Measurements from ENCODE around the gene HDAC5.

Gene HDAC5

DNA sequence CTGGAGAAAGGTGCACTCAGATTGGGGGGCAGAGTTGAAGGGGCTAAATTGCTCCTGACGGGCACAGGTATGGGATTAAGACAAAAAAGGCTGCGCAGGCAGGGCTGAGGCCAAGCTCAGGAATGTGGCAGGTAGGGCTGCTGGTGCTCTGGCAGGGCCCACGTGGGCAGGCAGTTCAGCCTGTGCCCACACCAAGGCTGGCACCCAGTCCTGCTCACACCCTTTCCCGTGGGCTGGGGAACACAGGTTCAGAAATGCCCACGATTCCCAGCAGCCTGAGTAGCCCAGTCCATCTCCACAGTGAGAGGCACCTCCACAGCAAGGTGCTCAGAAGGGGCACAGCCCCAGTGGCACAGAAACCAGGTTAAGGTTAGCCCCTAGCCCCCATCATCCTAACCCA lies 4.4 kb downstream of the HDAC5 start:
- TF ChIP-seq GATA2 (IDR thresholded peaks at IDR 0.05; ENCODE audit: low read depth, low read length) (no peak), GATA3 (IDR thresholded peaks at IDR 0.05; ENCODE audit: low read depth, low read length) (no peak)

DNA sequence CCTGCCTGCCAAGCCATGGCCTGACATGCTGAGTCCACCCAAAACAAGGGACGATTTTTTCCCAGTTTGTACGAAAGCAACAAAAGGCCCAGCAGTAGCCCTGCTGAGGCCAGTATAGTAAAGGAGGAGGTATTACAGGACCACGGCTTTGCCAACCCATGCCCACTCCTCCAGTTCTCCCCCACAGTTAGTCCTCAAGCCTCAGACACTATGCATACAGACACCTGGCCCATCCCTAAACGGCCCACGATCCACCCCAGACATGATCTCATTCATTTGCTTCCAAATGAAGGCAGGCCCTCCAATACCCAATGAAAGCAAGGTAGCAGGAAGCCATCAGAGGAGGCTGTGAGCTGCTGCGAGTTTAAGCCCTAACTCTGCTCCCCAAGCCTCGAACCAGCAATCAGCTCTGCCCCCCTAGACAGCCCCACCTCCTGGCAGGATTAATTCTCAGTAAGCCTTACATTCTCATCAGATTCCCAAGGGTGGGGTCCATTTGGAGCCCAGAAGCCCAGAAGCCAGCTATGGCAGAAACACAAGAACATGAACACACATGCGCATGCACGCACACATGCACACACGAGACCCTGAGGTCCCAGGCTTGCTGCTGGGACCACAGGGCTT lies 4.9 kb downstream of the HDAC5 start:
- TF ChIP-seq GATA2 (IDR thresholded peaks at IDR 0.05; ENCODE audit: low read depth, low read length) (no peak), GATA3 (IDR thresholded peaks at IDR 0.05; ENCODE audit: low read depth, low read length) (no peak)

DNA sequence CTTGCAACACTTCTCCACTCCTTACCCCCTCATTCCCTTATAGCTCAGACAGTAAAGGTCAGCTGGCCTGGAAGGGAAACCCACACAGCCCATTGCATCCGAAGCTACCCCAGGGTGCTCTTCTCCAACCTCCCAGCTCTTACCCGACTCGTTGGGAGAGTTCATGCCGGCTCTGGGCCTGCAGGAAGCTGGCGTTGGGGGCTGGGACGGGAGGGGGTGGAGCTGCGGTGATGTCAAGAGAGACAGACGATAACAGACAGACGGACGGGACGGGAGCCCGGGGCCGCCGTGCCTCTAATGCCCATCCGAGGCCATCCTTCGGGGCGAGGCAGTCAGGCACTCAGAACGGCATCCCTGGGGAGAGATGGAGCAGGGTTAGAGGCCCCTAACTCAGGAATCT lies 6.1 kb downstream of the HDAC5 start:
- TF ChIP-seq GATA2 (IDR thresholded peaks at IDR 0.05; ENCODE audit: low read depth, low read length) (no peak), GATA3 (IDR thresholded peaks at IDR 0.05; ENCODE audit: low read depth, low read length) (no peak)

DNA sequence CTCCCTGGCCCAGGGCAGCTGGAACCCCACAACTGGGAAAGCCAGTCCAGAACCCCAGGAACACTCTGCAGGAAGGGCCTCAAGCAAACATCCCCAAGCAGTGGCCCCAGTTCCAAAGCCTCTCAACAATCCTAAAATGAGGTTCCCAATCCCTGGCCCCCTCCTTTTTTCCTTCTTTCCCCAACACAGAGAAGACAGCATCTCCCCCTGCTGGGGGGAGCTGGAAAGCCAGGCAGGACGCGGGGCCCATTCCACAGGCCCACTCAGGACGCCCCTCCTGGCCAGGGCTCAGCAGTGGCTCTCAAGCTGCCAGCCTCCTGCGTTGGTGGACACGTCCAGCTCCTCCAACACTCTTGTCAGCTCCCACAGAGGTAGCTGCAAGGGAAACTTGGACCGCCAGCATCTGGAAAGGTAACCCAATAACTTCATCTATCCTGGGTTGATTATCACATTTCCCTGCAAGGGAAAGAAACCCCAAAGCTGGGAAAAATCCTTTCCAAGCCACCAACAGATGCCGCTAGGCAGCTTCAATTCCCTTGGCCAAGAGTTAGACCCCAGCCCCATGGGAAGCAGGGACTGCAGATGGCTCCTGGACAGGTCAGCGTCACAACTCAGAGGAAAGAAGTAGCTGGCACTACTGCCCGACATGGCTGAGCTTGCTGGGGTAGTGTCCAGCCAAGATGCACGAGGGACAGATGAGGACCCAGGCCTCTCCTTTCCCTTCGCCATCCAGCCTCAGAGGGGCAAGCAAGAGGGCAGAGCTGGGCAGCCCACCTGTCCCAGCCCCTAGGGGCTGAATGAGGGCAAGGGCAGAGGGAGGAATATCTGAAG lies 7.6 kb downstream of the HDAC5 start:
- no peak for TF ChIP-seq GATA3 (IDR thresholded peaks at IDR 0.05; ENCODE audit: low read depth, low read length)
- no peak for TF ChIP-seq GATA2 (IDR thresholded peaks at IDR 0.05; ENCODE audit: low read depth, low read length)

DNA sequence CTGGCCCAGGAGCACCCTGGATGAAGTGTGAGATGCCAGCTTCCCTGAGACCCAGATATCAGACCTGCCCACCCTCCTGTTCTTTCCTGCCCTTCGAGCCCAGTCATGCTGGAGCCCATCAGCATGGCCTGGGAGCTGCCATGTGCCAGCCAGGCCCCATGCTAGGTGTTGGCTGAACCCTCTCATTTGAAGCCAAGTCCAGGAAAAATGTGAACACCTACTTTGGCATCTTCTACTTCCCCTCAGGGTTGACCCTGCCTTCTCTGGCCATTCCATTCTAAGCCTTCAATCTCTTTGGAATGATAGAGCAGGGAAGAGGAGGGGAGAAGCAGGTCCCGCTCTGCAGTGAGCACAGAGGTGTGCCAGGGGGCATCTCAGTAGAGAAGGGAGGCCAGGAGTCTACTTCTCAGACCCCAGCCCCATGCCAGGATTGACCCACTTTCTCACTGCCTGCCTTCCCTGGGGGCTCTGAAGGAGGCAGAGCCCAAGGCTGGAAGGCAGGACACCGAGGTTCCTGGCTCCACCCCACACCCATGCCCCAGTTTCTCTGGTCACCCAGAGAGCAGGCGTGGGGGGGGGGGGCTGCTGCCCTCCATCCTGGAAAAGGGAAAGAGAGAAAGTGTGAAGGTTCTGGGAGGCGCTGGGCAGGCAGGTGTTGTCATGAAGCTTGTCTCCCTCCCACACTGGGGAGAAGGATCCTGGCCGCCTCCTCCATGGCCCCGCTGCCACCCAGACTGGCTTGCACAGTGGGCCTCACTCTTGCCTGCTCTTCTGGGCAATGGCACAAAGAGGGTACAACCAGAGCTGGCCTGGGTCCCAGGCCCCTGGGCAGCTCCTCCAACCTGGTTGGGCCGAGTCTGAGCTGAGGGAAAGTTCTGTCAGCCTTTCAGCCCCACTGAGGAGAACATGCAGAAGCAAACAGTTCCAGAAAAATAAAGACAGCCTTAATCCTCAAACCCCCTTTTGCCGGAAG lies 9.3 kb downstream of the HDAC5 start:
- no peak for TF ChIP-seq GATA3 (IDR thresholded peaks at IDR 0.05; ENCODE audit: low read depth, low read length)
- no peak for TF ChIP-seq GATA2 (IDR thresholded peaks at IDR 0.05; ENCODE audit: low read depth, low read length)

DNA sequence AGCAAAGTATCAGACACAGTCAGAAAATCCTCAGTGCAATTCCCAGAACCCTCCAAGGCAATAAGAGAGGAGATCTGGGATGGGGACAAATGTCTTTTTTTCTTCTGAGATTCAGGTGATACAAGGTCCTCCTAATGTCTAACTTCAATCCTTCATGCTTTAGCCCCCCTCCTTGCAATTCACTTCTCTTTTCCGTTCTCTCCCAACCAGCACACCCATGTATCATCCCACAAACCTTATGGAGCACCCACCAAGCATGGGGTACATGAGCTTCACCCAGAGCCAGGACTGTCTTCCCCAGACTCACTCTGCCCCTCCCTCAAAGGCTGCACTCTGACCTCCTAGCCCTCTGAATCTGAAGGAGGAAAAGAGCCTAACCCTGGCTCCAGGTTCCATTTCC lies 10.1 kb downstream of the HDAC5 start:
- TF ChIP-seq GATA3 (IDR thresholded peaks at IDR 0.05; ENCODE audit: low read depth, low read length) (no peak), GATA2 (IDR thresholded peaks at IDR 0.05; ENCODE audit: low read depth, low read length) (no peak)

DNA sequence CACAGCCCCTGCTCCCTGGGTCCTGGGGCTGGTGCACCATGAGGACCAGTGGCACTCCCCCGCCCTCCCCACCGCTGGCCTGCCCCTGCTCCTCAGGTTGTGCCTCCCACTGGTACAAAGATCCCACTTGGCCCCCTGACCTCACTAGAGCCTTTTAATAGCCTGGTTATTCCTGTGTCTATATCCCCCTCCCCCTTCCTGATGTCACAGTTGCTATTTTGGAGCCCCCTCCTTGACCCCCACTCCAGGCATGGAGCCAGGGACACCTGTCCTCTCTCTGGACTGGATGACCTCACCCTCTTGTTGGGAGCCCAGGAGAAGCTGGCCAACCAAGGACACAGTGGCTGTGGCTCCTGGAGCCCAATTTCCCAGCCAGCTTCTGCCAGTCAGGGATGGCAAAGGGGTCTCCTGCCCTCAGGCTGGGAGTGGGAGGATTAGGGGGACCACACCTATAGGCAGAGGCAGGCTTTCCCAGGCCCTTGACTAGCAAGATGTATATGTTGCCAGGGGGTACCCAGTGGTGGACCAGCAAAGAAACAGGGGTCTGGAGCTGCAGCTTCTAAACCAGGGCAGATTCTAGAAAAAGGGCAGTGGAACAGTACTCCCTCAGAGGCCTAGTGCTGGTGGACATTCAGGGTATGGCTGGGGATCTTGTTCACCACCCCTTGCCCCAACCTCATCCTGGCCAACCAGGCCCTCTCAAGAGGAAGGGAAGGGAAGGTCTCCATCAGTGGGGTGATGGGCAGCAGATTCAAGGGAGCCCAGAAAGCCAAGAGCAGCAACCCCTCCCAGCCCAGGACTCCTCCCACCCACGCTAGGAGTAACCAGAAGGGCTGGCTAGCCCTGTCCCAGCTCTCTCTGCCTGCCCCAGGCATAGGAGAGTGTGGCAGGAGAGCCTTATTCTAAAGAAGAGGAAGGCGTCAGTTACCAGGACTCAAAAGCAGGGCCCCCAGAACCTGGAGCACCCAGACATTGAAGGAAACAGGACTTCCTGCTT lies 10.9 kb downstream of the HDAC5 start:
- TF ChIP-seq GATA3 (IDR thresholded peaks at IDR 0.05; ENCODE audit: low read depth, low read length) (no peak), GATA2 (IDR thresholded peaks at IDR 0.05; ENCODE audit: low read depth, low read length) (no peak)

DNA sequence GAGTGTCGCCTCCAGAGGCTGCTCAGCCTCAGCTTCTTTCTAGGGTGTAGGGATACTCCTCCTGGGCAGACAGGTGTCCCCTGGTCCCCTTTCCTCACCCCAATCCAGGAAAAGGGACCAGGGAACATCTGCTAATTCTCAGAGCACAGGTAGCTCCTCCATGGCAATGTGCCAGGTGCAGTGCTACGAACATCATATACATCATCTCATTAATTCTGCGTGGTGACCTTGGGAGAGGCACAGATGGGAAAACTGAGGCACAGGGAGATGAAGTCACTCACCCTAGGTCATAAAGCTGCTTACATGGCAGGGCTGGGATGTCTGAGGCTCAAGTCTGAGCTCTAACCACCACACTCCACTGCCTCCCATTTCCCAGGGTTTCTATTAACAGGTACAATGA lies 11.7 kb downstream of the HDAC5 start:
- TF ChIP-seq GATA2 (IDR thresholded peaks at IDR 0.05; ENCODE audit: low read depth, low read length) (no peak), GATA3 (IDR thresholded peaks at IDR 0.05; ENCODE audit: low read depth, low read length) (no peak)

DNA sequence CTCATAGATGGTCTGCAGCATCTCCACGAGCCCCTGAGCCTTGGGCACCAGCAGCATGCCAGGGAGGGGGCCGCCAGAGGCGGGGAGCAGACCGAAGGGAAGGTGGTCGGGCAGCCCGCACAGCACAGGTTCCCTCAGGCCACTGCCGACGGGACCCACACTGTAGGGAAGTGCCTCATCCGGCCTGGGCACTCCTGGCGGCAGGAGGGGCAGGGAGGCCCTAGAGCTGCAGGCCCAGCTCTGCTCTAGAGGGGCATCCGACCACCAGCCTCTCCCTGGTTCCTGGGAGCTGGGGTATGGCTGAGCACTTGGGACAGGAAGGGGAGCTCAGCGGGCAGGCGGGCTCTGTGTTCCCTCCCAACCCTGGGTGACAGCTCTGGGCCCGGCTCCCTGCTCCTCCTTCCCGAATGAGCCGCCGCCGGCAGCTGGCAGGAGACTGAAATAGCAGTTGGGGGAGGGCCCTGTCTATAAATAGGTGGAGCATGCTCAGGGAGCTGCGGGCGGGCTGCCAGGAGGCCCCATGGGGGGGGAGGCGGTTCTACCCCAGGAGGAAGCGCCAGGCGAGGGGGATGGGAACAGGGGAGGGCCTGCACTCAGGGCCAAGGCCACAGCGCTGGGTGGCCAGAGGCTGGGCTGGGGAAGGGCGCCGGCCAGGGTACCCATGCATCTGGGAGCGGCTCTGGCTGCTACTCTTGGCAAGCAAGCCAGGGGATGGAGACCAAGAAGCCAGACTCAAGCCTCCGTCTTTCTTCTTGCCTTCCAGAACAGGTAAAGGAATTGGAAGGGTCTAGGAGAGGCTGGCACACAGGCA lies 12.4 kb downstream of the HDAC5 start:
- TF ChIP-seq GATA2 (IDR thresholded peaks at IDR 0.05; ENCODE audit: low read depth, low read length) (no peak), GATA3 (IDR thresholded peaks at IDR 0.05; ENCODE audit: low read depth, low read length) (no peak)

DNA sequence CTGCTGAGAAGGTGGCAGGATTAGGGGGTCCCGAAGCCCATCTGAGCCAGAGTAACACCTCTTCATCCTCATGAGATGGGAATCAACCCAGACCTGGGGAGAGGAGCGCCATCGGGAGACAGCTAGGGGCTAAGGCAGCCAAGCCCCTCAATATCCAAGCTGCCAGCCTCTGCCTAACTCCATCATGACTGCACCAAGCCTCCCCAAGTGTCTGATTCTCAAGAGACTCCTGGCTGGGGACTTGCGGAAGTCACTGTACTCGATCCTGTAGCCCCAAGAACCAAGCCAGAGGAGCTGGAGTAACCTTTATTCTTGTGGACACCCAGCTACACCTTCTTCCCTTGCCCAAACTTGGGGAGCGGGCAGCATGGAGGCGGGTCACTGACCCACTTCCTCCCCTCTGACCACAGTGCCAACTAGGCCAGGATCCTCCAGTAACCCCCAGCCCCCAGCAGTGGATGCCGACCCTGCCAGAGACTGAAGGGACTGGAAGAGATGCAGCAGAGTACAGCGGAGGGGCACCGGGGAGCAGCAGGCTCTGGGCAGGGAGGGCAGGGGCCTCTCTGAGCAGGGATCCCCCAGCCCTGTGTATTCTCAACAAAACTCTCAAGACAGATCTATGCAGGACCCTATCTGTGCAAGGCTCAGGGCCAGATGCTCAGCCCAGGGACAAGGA lies 13.3 kb downstream of the HDAC5 start:
- TF ChIP-seq GATA3 (IDR thresholded peaks at IDR 0.05; ENCODE audit: low read depth, low read length), result no peak
- TF ChIP-seq GATA2 (IDR thresholded peaks at IDR 0.05; ENCODE audit: low read depth, low read length), result no peak

DNA sequence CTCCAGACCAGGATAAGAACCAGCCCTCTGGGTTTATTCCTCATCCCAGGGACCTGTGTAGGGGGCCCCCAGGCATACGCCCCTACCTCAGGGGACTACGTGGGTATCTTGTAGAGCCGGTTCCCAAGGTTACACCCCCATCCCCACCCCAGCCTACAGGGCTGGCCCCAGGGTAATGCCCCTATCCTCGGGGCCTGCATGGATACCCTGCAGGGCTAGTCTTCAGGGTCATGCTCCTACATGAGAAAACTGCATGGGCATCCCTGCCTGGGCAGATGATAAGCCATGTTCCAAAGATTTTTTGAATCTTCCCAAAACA lies 14.2 kb downstream of the HDAC5 start:
- TF ChIP-seq GATA2 (IDR thresholded peaks at IDR 0.05; ENCODE audit: low read depth, low read length) (no peak), GATA3 (IDR thresholded peaks at IDR 0.05; ENCODE audit: low read depth, low read length) (no peak)

Data from SH-SY5Y (cell line).